SK-N-SH (cell line): ENCODE measurements around the gene AHRR. TPM values are rescaled to one million over a fixed set of nuclear protein-coding genes. Genes with fewer than 3 reads are reported as not detected.
A peak's percentile ranks its signal among the peaks of the same experiment; 100 is the strongest.

Source experiments
- CTCF ChIA-PET: fragments of 300-600, 350-600 bp; formaldehyde crosslinking; extraction: SDS; loops from one replicate; lab custom pipeline; 2021; lab: Yijun Ruan, JAX
- POLR2A ChIA-PET: fragments of 350-600 bp; sonication (Branson Sonifier 250); formaldehyde crosslinking; extraction: SDS; loops from one replicate; lab custom pipeline; 2020; ENCODE audit warnings: antibody characterized with exemption, inconsistent platforms; lab: Yijun Ruan, JAX
- DNase-seq: peaks from one replicate; pipeline ENCODE4 v3.0.0; 2012
- H2AFZ ChIP-seq: fragments of 200-600 bp; sonication (generic); 2 replicates; pipeline ENCODE4 v1.8.1; 2016; ENCODE audit warnings: antibody characterized with exemption, mild to moderate bottlenecking, low read depth
- H3F3A ChIP-seq: fragments of 200-600 bp; sonication (generic); replicated peaks from 2 replicates; pipeline ENCODE3; 2016; ENCODE audit warnings: antibody characterized with exemption, mild to moderate bottlenecking; ENCODE audit not compliant: insufficient read depth
- H3K27ac ChIP-seq, 2 experiments: fragments of 200-500 bp in 1 of 2; fragments of 200-600 bp in 1 of 2; sonication (Bioruptor generic) in 1 of 2; sonication (generic), shearing (Covaris generic) in 1 of 2; 2 replicates each; pipeline versions ENCODE4 v1.5.1 to v1.6.1; 2014 to 2016; ENCODE audit warnings: low read depth in 2 of 2, inconsistent platforms in 1 of 2, low read length in 1 of 2, mild to moderate bottlenecking in 1 of 2, mixed read lengths in 1 of 2
- H3K27me3 ChIP-seq: fragments of 200-600 bp; sonication (generic), shearing (Covaris generic); 2 replicates; pipeline ENCODE4 v1.6.1; 2016; ENCODE audit warnings: mixed run types; ENCODE audit not compliant: insufficient read depth
- H3K36me3 ChIP-seq, 2 experiments: fragments of 200-500 bp in 1 of 2; fragments of 200-600 bp in 1 of 2; sonication (Bioruptor generic) in 1 of 2; sonication (generic) in 1 of 2; replicated peaks in 1 of 2; 2 replicates each; pipeline versions ENCODE3 to v1.5.1; 2014 to 2016; ENCODE audit warnings: low read length in 1 of 2, mild to moderate bottlenecking in 1 of 2; ENCODE audit not compliant: insufficient read depth in 2 of 2, control insufficient read depth in 1 of 2
- H3K4me1 ChIP-seq, 2 experiments: fragments of 200-500 bp in 1 of 2; fragments of 200-600 bp in 1 of 2; sonication (Bioruptor generic) in 1 of 2; sonication (generic), shearing (Covaris generic) in 1 of 2; 2 replicates each; pipeline versions ENCODE4 v1.5.1 to v1.6.1; 2014 to 2016; ENCODE audit warnings: low read depth in 1 of 2, low read length in 1 of 2, mixed run types in 1 of 2; ENCODE audit not compliant: insufficient read depth in 2 of 2, control insufficient read depth in 1 of 2
- H3K4me2 ChIP-seq: fragments of 200-600 bp; sonication (generic), shearing (Covaris generic); 2 replicates; pipeline ENCODE4 v1.6.1; 2017; ENCODE audit warnings: mixed run types
- H3K4me3 ChIP-seq, 2 experiments: fragments of 200-500 bp in 1 of 2; fragments of 200-600 bp in 1 of 2; sonication (Bioruptor generic) in 1 of 2; sonication (generic), shearing (Covaris generic) in 1 of 2; 2 replicates each; pipeline versions ENCODE4 v1.5.1 to v1.8.1; 2014 to 2016; ENCODE audit warnings: low read depth in 2 of 2, inconsistent platforms in 1 of 2, low read length in 1 of 2, mild to moderate bottlenecking in 1 of 2, mixed read lengths in 1 of 2, moderate library complexity in 1 of 2
- H3K79me2 ChIP-seq: fragments of 200-600 bp; sonication (generic); 2 replicates; pipeline ENCODE4 v1.8.1; 2017; ENCODE audit warnings: mild to moderate bottlenecking; ENCODE audit not compliant: insufficient read depth
- H3K9ac ChIP-seq: fragments of 200-600 bp; sonication (generic); 2 replicates; pipeline ENCODE4 v1.6.1; 2017; ENCODE audit warnings: mixed run types
- H3K9me2 ChIP-seq: fragments of 200-600 bp; sonication (generic); 2 replicates; pipeline ENCODE4 v1.6.1; 2017; ENCODE audit warnings: mixed run types
- H3K9me3 ChIP-seq: fragments of 200-600 bp; sonication (generic); 2 replicates; pipeline ENCODE4 v1.6.1; 2017; ENCODE audit warnings: mixed run types, mild to moderate bottlenecking, moderate library complexity
- H4K20me1 ChIP-seq: fragments of 200-600 bp; sonication (generic); 2 replicates; pipeline ENCODE4 v1.6.1; 2017; ENCODE audit warnings: mild to moderate bottlenecking, mixed run types; ENCODE audit not compliant: insufficient read depth
- EP300 ChIP-seq, 2 experiments: IDR thresholded peaks; 2 replicates each; pipeline versions ENCODE4 v1.4.0 to v1.6.1; 2012; ENCODE audit warnings: borderline replicate concordance in 1 of 2, low read depth in 1 of 2, low read length in 1 of 2
- EZH2phosphoT487 ChIP-seq: fragments of 200-600 bp; sonication (generic); IDR thresholded peaks from 2 replicates; pipeline ENCODE4 v1.6.1; 2017; ENCODE audit warnings: low read depth, mixed run types, mild to moderate bottlenecking, antibody characterized with exemption, moderate library complexity, borderline replicate concordance
- GABPA ChIP-seq: IDR thresholded peaks from 2 replicates; pipeline ENCODE4 v1.4.0; 2012; ENCODE audit warnings: low read depth, mild to moderate bottlenecking
- GATA2 ChIP-seq: sonication (generic); formaldehyde crosslinking; IDR thresholded peaks from 2 replicates; pipeline ENCODE4 v1.5.0; 2020; ENCODE audit warnings: mild to moderate bottlenecking, missing genetic modification reagents
- MEF2A ChIP-seq: IDR thresholded peaks from 2 replicates; pipeline ENCODE4 v1.4.0; 2012; ENCODE audit warnings: low read depth, borderline replicate concordance
- MXI1 ChIP-seq: IDR thresholded peaks from 2 replicates; pipeline ENCODE4 v1.6.1; 2012; ENCODE audit warnings: mild to moderate bottlenecking, low read depth, low read length, improper control_type of control experiment
- NRF1 ChIP-seq: IDR thresholded peaks from 2 replicates; pipeline ENCODE4 v1.6.1; 2012; ENCODE audit warnings: low read depth, mild to moderate bottlenecking, low read length
- POLR2AphosphoS5 ChIP-seq: IDR thresholded peaks from 2 replicates; pipeline ENCODE4 v1.6.1; 2012; ENCODE audit warnings: low read depth, low read length
- RAD21 ChIP-seq: IDR thresholded peaks from 2 replicates; pipeline ENCODE4 v1.6.1; 2012; ENCODE audit warnings: mild to moderate bottlenecking, low read length
- RCOR1 ChIP-seq: fragments of 150-350 bp; IDR thresholded peaks from 2 replicates; pipeline ENCODE4 v1.6.1; 2017; ENCODE audit warnings: antibody characterized with exemption, low read length
- RFX5 ChIP-seq: IDR thresholded peaks from 2 replicates; pipeline ENCODE4 v1.6.1; 2012; ENCODE audit warnings: mild to moderate bottlenecking, improper control_type of control experiment, low read length
- RXRA ChIP-seq: IDR thresholded peaks from 2 replicates; pipeline ENCODE4 v1.4.0; 2012; ENCODE audit warnings: low read depth, mild to moderate bottlenecking, borderline replicate concordance
- SIN3A ChIP-seq: IDR thresholded peaks from 2 replicates; pipeline ENCODE4 v1.6.1; 2012; ENCODE audit warnings: low read depth, mild to moderate bottlenecking, low read length, moderate library complexity, borderline replicate concordance
- SMC3 ChIP-seq: IDR thresholded peaks from 2 replicates; pipeline ENCODE4 v1.6.1; 2012; ENCODE audit warnings: low read depth, low read length, improper control_type of control experiment
- TAF1 ChIP-seq: IDR thresholded peaks from 2 replicates; pipeline ENCODE4 v1.6.1; 2012; ENCODE audit warnings: low read depth, mild to moderate bottlenecking, low read length, moderate library complexity, borderline replicate concordance
- TEAD4 ChIP-seq: IDR thresholded peaks from 2 replicates; pipeline ENCODE4 v1.4.0; 2012; ENCODE audit warnings: mild to moderate bottlenecking, borderline replicate concordance; ENCODE audit not compliant: insufficient read depth
- YY1 ChIP-seq: IDR thresholded peaks from 2 replicates; pipeline ENCODE4 v1.4.0; 2012; ENCODE audit warnings: low read depth, mild to moderate bottlenecking
- WGBS: methylation state at CpG from one replicate; pipeline ENCODE4 v1.1.6; 2017; ENCODE audit warnings: low lambda C conversion rate; 5-methylcytosine and 5-hydroxymethylcytosine counted together
- polyA plus RNA-seq, 3 experiments: library from polyadenylated mRNA; depleted of rRNA; stranded (reverse); fragments of >200 nt; gene quantifications; 2 replicates each; pipeline ENCODE4 v1.2.3, GENCODE V29; 2012
- TF ChIP-seq, protein P1 (sequence below): IDR thresholded peaks from 2 replicates; pipeline ENCODE4 v1.6.1; 2012; ENCODE audit warnings: mild to moderate bottlenecking, low read depth, low read length, moderate library complexity
- TF ChIP-seq, protein P2 (sequence below): IDR thresholded peaks from 2 replicates; pipeline ENCODE4; 2012
- TF ChIP-seq, protein P3 (sequence below): IDR thresholded peaks from 2 replicates; pipeline ENCODE4 v1.4.0; 2012; ENCODE audit warnings: low read depth, borderline replicate concordance
- TF ChIP-seq, protein P4 (sequence below): IDR thresholded peaks from 2 replicates; pipeline ENCODE4 v1.4.0; 2012; ENCODE audit warnings: low read depth, borderline replicate concordance
- TF ChIP-seq, protein P5 (sequence below): fragments of 200-600 bp; sonication (generic); IDR thresholded peaks from 2 replicates; pipeline ENCODE4 v1.6.1; 2017; ENCODE audit warnings: antibody characterized with exemption, mild to moderate bottlenecking, moderate library complexity

AHRR gene
- polyA plus RNA-seq, 1 of the 3 experiments (the other 2 are of a cell fraction): 0.71 TPM

DNA sequence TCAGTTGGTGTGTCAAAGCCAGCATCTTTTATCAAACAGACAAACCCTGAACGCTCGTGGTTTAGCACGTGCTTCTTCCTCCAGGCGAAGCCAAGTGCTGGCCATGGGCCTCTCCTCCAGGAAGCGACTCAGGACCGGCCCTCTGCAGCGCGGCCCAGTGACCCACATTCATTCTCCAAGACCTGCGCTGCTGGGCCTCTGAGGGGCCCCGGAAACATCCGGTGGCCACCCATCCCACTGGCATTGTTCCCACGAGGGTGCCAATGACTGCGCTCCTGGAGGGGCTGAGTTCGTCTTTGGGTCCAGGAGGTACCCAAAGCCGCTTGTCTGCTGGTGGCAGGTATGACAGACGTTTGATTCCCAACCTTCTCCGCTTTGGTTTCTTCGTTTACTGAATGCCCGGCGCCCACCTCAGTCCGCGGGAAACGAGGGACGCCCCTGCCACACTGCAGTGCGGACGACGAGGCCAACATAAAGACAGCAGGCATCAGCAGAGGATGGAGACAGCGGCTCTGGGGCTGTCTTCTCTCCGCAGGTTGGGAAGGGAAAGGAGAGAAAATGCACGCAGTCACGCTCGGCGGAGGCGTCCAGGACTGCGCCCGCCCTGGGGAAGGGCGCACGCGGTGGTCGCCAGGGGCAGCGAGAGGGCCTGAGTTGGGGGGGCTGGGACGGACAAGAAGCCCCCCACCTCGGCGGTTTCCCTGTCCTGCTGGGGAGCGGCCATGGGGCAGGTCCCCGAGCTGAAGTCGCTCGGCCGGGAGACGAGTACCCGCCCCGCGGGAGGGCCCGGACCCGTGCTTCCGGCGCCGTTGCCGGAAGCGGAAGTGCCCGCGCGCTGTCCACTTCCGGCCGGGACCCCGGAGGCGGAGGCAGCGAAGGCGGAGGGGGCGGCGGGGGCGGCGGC lies 121.1 kb downstream of the AHRR start, which contains the start of gene EXOC3:
TSS of gene EXOC3 (plus strand) at position 842 of the 904 bp plus-strand sequence. CDS start 3,030 bp downstream, outside the sequence.
- no peaks in the 10 kb centered on the region for H3K9me3 ChIP-seq
- CTCF ChIA-PET: interaction anchor here (0.9 to 1.6 kb wide), 3 partner anchors 9 to 254 kb away, joined by 3 to 6 read pairs (median 4); no protein-coding TSS in a partner anchor
- H3K27ac ChIP-seq: peak within 1 kb of the TSS; percentile 36 to 68; a peak in 3 of 4 replicates
- H3F3A ChIP-seq: no peaks in the 10 kb centered on the region
- peaks cover 3 to 14% of the 10 kb centered on the region in 2 experiments for H3K36me3 ChIP-seq
- peak within 1 kb of the TSS; percentile 77 to 90 for H3K4me3 ChIP-seq
- peak within 1 kb of the TSS; percentile 99 for H3K4me2 ChIP-seq
- peaks cover 0 to 17% of the 10 kb centered on the region in 2 experiments; a peak in 1 of 4 replicates for H3K4me1 ChIP-seq
- H2AFZ ChIP-seq: peak within 1 kb of the TSS; percentile 78
- no peaks in the 10 kb centered on the region; the same call in 1 of the 2 replicates for H4K20me1 ChIP-seq
- DNase-seq: peak; percentile 99
- H3K9ac ChIP-seq: peak within 1 kb of the TSS; percentile 81
- 19% methylated on average over 23 of the region's 73 CpGs for WGBS
- H3K79me2 ChIP-seq: peaks cover 35% of the 10 kb centered on the region
- no peaks in the 10 kb centered on the region for H3K9me2 ChIP-seq
- H3K27me3 ChIP-seq: no peaks in the 10 kb centered on the region
- POLR2A ChIA-PET: no interaction called here
- 0 out of 2 replicates have a peak, but pooled peaks have one; percentile 27 for TF ChIP-seq SIN3A
- no peak for TF ChIP-seq RAD21
- no peak for TF ChIP-seq MEF2A
- TF ChIP-seq MXI1: peak; percentile 75
- TF ChIP-seq RFX5: no peak
- no peak for TF ChIP-seq EZH2phosphoT487
- TF ChIP-seq, protein P1, sequence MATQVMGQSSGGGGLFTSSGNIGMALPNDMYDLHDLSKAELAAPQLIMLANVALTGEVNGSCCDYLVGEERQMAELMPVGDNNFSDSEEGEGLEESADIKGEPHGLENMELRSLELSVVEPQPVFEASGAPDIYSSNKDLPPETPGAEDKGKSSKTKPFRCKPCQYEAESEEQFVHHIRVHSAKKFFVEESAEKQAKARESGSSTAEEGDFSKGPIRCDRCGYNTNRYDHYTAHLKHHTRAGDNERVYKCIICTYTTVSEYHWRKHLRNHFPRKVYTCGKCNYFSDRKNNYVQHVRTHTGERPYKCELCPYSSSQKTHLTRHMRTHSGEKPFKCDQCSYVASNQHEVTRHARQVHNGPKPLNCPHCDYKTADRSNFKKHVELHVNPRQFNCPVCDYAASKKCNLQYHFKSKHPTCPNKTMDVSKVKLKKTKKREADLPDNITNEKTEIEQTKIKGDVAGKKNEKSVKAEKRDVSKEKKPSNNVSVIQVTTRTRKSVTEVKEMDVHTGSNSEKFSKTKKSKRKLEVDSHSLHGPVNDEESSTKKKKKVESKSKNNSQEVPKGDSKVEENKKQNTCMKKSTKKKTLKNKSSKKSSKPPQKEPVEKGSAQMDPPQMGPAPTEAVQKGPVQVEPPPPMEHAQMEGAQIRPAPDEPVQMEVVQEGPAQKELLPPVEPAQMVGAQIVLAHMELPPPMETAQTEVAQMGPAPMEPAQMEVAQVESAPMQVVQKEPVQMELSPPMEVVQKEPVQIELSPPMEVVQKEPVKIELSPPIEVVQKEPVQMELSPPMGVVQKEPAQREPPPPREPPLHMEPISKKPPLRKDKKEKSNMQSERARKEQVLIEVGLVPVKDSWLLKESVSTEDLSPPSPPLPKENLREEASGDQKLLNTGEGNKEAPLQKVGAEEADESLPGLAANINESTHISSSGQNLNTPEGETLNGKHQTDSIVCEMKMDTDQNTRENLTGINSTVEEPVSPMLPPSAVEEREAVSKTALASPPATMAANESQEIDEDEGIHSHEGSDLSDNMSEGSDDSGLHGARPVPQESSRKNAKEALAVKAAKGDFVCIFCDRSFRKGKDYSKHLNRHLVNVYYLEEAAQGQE: peak; percentile 68; the same call in 1 of the 2 replicates
- TF ChIP-seq NRF1: no peak
- peak; percentile 72; the same call in 1 of the 2 replicates for TF ChIP-seq TAF1
- TF ChIP-seq SMC3: no peak
- TF ChIP-seq, protein P2, sequence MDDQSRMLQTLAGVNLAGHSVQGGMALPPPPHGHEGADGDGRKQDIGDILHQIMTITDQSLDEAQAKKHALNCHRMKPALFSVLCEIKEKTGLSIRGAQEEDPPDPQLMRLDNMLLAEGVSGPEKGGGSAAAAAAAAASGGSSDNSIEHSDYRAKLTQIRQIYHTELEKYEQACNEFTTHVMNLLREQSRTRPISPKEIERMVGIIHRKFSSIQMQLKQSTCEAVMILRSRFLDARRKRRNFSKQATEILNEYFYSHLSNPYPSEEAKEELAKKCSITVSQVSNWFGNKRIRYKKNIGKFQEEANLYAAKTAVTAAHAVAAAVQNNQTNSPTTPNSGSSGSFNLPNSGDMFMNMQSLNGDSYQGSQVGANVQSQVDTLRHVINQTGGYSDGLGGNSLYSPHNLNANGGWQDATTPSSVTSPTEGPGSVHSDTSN: no peak
- TF ChIP-seq GATA2 (CRISPR knock-in tag): no peak
- TF ChIP-seq, protein P3, sequence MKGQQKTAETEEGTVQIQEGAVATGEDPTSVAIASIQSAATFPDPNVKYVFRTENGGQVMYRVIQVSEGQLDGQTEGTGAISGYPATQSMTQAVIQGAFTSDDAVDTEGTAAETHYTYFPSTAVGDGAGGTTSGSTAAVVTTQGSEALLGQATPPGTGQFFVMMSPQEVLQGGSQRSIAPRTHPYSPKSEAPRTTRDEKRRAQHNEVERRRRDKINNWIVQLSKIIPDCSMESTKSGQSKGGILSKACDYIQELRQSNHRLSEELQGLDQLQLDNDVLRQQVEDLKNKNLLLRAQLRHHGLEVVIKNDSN: no peak
- TF ChIP-seq, protein P4, sequence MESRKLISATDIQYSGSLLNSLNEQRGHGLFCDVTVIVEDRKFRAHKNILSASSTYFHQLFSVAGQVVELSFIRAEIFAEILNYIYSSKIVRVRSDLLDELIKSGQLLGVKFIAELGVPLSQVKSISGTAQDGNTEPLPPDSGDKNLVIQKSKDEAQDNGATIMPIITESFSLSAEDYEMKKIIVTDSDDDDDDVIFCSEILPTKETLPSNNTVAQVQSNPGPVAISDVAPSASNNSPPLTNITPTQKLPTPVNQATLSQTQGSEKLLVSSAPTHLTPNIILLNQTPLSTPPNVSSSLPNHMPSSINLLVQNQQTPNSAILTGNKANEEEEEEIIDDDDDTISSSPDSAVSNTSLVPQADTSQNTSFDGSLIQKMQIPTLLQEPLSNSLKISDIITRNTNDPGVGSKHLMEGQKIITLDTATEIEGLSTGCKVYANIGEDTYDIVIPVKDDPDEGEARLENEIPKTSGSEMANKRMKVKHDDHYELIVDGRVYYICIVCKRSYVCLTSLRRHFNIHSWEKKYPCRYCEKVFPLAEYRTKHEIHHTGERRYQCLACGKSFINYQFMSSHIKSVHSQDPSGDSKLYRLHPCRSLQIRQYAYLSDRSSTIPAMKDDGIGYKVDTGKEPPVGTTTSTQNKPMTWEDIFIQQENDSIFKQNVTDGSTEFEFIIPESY: no peak
- peak; percentile 93 for TF ChIP-seq GABPA
- peak; percentile 86 for TF ChIP-seq POLR2AphosphoS5
- TF ChIP-seq YY1: peak; percentile 54; the same call in 1 of the 2 replicates
- TF ChIP-seq, protein P5, sequence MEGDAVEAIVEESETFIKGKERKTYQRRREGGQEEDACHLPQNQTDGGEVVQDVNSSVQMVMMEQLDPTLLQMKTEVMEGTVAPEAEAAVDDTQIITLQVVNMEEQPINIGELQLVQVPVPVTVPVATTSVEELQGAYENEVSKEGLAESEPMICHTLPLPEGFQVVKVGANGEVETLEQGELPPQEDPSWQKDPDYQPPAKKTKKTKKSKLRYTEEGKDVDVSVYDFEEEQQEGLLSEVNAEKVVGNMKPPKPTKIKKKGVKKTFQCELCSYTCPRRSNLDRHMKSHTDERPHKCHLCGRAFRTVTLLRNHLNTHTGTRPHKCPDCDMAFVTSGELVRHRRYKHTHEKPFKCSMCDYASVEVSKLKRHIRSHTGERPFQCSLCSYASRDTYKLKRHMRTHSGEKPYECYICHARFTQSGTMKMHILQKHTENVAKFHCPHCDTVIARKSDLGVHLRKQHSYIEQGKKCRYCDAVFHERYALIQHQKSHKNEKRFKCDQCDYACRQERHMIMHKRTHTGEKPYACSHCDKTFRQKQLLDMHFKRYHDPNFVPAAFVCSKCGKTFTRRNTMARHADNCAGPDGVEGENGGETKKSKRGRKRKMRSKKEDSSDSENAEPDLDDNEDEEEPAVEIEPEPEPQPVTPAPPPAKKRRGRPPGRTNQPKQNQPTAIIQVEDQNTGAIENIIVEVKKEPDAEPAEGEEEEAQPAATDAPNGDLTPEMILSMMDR: no peak
- no peak; a peak in 1 of 4 replicates for TF ChIP-seq EP300 (IDR thresholded peaks at IDR 0.05; ENCODE audit: borderline replicate concordance in 1 of 2, low read depth in 1 of 2, low read length in 1 of 2)
- TF ChIP-seq TEAD4: no peak
- no peak for TF ChIP-seq RXRA
- TF ChIP-seq RCOR1: no peak
